LNCAP (cell line): ENCODE data around the gene TMEM178A.
A peak's percentile ranks its signal among the peaks of the same experiment; 100 is the strongest.

Experiments
- TF ChIP-seq, protein P1 (sequence below): fragments of 450-650 bp; IDR thresholded peaks from 2 replicates; pipeline ENCODE4 v1.5.1; 2017; ENCODE audit warnings: mild to moderate bottlenecking

TMEM178A gene

DNA sequence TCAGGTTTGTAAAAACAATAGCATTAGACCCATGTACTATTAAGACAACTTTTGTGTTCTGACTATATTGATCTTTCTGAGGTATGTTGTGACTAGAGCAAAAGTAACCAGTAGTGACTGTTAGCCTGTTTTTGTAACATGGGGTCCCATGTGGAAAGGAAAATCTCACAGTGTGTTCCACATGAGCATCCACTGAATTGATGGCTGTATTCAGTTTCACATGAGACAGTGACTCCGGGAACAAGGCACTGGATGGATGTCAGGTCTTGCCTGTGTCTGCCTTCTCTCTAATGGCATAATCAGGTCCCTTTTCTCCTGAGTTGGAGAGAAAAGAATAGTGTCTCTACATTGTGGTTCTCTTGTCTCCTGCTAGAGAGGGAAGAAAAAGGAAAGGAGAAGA is 27.5 kb downstream of the TMEM178A start:
- TF ChIP-seq, protein P1, sequence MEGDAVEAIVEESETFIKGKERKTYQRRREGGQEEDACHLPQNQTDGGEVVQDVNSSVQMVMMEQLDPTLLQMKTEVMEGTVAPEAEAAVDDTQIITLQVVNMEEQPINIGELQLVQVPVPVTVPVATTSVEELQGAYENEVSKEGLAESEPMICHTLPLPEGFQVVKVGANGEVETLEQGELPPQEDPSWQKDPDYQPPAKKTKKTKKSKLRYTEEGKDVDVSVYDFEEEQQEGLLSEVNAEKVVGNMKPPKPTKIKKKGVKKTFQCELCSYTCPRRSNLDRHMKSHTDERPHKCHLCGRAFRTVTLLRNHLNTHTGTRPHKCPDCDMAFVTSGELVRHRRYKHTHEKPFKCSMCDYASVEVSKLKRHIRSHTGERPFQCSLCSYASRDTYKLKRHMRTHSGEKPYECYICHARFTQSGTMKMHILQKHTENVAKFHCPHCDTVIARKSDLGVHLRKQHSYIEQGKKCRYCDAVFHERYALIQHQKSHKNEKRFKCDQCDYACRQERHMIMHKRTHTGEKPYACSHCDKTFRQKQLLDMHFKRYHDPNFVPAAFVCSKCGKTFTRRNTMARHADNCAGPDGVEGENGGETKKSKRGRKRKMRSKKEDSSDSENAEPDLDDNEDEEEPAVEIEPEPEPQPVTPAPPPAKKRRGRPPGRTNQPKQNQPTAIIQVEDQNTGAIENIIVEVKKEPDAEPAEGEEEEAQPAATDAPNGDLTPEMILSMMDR = no peak

DNA sequence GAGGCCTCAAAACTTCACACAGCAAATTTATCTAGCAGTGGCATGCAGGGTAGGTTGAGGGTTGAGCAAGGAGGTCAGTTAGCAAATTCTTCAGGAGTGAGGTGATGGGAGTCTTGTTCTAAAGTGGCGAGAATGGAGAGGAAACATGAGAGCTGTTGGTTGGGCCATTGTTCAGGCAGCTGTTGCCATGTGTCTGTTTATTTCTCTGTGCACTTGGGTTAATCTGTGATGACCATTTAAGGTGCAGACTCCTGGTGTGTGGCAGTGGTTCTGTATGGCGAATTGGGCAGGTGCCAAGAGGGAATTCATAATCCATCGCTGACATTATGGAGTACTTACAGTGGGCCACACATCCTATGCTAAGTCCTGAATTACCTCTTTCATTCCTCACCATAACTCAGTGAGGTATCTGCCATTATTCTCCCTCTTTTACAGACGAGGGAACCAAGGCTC is 30.4 kb downstream of the TMEM178A start:
- TF ChIP-seq, protein P1 = no peak

DNA sequence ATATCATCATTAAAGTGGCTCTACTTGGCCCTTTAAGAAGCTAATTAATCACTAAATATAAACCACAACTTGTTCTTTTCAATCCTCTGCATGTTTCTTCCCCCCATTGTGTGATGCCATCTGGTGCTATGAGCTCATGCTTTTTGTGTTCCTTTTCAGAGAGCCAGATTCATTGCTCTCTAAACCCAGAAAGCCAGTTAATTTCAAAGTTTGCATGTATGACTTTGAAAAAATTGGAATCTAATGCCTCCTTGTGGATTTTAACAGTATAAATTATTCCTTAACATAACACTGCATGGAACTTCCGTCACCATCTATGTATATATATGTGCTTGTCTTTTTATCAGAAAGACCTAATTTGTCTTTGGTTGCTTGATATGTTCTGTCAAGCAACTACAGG is 31.1 kb downstream of the TMEM178A start:
- TF ChIP-seq, protein P1 = peak; percentile 32; the same call in 1 of the 2 replicates

DNA sequence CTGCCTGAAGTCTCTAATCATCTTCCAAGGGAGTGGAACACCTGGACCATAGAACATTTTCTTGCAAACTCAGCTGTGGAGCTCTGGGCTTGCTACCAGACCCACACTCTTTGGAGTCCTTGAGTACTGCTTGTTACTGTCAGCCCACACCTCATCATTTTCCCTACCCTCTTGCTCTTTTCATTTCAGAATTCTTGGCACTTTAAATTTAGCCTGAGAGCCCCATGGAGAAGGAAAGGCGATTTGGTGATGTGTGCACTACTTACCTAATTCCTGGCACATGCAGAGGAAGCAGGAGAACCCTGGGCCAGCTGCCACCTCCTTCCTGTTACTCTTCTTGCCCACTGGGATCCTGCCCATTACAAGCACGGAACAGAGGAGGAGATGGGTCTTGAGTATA is 31.7 kb downstream of the TMEM178A start:
- TF ChIP-seq, protein P1 = no peak

DNA sequence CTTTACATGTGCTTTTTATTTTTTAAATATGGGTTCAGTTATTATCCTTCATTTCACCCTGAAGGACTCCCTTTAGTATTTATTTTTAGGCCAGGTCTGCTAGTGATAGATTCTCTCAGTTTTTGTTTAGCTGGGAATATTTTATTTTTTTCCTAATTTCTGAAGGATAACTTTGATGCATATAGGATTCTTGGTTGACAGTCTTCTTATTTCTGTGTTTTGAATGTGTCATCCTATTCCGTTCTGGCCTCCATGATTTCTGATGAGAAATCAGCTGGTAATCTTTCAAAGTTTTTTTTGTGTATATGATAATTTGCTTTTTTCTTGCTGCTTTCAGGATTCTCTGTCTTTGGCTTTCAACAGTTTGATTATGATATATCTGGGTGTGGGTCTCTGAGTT is 35.4 kb downstream of the TMEM178A start:
- TF ChIP-seq, protein P1 = no peak

DNA sequence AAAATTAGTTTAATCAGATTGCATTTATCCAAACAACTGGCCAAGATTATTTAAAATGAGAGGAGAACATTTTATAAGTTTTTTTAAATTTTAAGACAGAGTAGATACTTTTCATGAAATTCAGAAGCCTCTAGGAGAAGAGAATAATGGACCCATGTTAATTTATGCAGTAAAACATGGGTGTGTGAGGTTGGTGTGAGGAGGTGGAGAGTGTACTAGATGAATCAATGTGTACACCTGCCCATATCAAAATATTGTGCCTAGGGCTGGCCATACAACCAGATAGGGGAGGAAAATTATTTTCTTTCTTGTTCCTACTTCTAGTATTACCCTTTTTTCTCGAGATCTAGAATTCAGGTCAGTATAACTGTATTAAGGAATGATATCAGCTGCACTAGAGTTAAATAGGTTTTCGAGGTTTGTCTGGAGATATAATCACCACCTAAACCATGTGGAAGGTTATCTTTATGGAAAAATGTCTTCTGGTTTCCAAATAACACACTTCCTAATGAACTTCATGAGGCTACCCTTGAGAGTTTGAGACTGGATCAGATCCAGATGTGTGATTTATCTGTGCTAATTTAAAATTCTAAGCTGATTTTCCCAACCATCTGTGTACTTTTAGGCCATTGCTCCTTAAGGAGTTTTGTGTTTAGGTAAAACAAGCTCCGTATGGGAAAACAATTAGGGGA is 37.6 kb downstream of the TMEM178A start:
- TF ChIP-seq, protein P1 = no peak

DNA sequence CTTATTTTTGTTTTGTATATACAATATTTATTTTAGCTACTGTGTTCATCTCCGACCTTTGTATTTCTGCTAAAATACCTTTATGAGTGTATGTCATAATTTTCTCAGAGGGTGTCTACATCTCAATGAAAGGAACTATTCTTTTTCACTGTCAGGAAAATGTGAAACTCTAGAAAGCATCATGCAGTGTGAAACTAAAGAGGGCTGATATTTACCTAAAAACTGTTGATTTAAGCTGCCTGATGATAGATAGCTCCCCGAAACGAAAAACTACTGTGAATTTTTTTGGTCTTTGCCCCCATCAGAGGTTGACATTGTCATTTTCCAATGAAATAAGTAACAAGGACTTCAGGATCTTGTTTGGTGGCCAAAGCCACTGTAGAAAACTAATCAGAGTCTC is 38.8 kb downstream of the TMEM178A start:
- TF ChIP-seq, protein P1 = no peak

DNA sequence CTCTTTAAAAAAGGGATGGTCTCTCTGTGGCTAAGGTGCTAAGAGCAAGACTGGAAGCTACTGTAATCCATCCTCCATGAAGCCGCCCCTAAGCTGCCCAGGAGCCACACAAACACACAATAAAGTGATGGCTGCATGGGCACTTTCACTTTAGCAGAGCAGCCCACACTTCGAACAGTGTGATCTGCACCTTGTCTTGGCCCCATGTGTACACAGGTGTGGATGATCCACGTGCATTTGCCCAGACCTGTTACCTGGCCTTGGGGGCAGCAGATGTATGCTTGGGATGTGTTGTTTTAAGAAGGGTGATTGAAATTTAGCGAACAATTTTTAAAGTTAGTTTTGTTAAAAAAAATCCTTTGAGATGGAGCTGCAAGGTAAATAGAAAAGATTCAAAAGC is 39.9 kb downstream of the TMEM178A start:
- TF ChIP-seq, protein P1 = no peak
